Activated B cell treated with CpG ODN at 0.5 μM for 24 hours (primary cell): ENCODE results near the gene RAB3A. TPM values are rescaled to one million over a fixed set of nuclear protein-coding genes. Genes with fewer than 3 reads are reported as not detected.
A peak's percentile ranks its signal among the peaks of the same experiment; 100 is the strongest.

Experiments used
- ATAC-seq: fragments of 200-7000 bp; cut with Tn5 transposase; one replicate; pipeline ENCODE4 v1.10.0; 2021; ENCODE audit warnings: low read depth, mild to moderate bottlenecking, moderate library complexity
- CTCF ChIA-PET: fragments of 350-600 bp; sonication (Branson Sonifier 250); formaldehyde crosslinking; loops from one replicate; lab custom pipeline; 2021; ENCODE audit warnings: antibody characterized with exemption; lab: Charles Lee
- POLR2A ChIA-PET: fragments of 350-600 bp; sonication (Branson Sonifier 250); formaldehyde crosslinking; loops from one replicate; lab custom pipeline; 2021; ENCODE audit warnings: antibody characterized with exemption; lab: Charles Lee
- DNase-seq: peaks from one replicate; pipeline ENCODE4 v3.0.0; 2022
- H3K27ac Mint-ChIP-seq: one replicate; pipeline ENCODE4 v1.8.0; 2020; ENCODE audit warnings: mixed read lengths
- H3K27me3 Mint-ChIP-seq: one replicate; pipeline ENCODE4 v1.8.0; 2021; ENCODE audit warnings: mixed read lengths
- H3K36me3 Mint-ChIP-seq: one replicate; pipeline ENCODE4 v1.8.0; 2021; ENCODE audit warnings: low read depth, mixed read lengths
- H3K4me1 Mint-ChIP-seq: one replicate; pipeline ENCODE4 v1.8.0; 2021; ENCODE audit warnings: mixed read lengths
- H3K4me3 Mint-ChIP-seq: one replicate; pipeline ENCODE4 v1.8.0; 2020; ENCODE audit warnings: mild to moderate bottlenecking, mixed read lengths
- H3K9me3 Mint-ChIP-seq: one replicate; pipeline ENCODE4 v1.8.0; 2020; ENCODE audit warnings: mixed read lengths
- intact Hi-C: fragments of 100-400 bp; cut with micrococcal nuclease; formaldehyde crosslinking; loops from one replicate; pipeline ENCODE4 v1.15.1; 2024
- total RNA-seq: library from RNA; stranded (reverse); gene quantifications from 2 replicates; pipeline ENCODE4 v1.2.3, GENCODE V29; 2022
- TF ChIP-seq, protein P1 (sequence below): fragments of 200-600 bp; IDR thresholded peaks from one replicate; pipeline ENCODE4 v1.8.0; 2022; ENCODE audit warnings: antibody characterized with exemption, mild to moderate bottlenecking

RAB3A gene
- total RNA-seq, 1 donor from 2014 or later, result 4.1 TPM

DNA sequence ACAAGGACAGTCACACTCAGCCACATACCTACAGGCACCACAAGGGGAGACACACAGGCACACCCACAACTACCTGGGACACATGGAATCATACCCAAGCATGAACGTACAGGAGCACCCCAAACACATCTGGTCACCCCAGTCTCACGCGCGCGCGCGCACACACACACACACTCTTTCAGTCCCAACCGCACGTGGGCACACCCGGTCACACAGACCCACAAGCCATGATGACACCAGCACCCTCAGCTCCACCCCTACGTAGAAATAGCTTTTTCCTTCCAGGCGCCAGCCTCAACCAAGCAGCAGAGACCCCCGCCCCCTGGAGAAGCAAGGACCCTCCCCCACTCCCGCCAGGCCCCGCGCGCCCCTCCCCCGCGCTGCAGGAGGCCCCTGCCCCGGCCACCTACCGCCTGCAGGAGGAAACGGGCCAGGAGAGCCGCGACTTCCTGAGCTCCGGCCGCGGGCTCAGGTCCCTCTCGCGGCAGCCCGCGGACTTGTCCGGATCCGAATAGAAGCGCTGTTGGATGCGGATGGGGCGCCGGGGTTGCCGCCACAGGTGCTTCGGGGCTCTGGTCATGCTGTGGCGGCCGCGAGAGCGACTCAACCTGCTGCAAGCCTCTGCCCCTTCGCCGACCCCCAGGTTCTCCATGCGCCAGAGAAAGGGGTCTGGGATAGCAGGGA lies 28.8 kb upstream of the RAB3A start:
- DNase-seq, result no peak
- ATAC-seq, result no peak
- no peaks in the 10 kb centered on the region for H3K36me3 Mint-ChIP-seq
- ChIA-PET POLR2A (interaction anchor here (0.6 to 1.6 kb wide), 4 partner anchors 40 to 208 kb away, joined by 3 to 14 read pairs (median 6); partner anchors contain the start of gene MPV17L2), CTCF (interaction anchor here (1.9 kb wide), 1 partner anchor 19 kb away, joined by 8 read pairs; no protein-coding TSS in a partner anchor)
- H3K9me3 Mint-ChIP-seq, result peaks cover 5% of the 10 kb centered on the region
- H3K27me3 Mint-ChIP-seq, result peaks cover 57% of the 10 kb centered on the region
- H3K4me1 Mint-ChIP-seq, result peaks cover 21% of the 10 kb centered on the region
- no peak overlapping the region for H3K27ac Mint-ChIP-seq
- TF ChIP-seq, protein P1, sequence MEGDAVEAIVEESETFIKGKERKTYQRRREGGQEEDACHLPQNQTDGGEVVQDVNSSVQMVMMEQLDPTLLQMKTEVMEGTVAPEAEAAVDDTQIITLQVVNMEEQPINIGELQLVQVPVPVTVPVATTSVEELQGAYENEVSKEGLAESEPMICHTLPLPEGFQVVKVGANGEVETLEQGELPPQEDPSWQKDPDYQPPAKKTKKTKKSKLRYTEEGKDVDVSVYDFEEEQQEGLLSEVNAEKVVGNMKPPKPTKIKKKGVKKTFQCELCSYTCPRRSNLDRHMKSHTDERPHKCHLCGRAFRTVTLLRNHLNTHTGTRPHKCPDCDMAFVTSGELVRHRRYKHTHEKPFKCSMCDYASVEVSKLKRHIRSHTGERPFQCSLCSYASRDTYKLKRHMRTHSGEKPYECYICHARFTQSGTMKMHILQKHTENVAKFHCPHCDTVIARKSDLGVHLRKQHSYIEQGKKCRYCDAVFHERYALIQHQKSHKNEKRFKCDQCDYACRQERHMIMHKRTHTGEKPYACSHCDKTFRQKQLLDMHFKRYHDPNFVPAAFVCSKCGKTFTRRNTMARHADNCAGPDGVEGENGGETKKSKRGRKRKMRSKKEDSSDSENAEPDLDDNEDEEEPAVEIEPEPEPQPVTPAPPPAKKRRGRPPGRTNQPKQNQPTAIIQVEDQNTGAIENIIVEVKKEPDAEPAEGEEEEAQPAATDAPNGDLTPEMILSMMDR, result no peak
- peak overlapping the region; percentile 28 for H3K4me3 Mint-ChIP-seq
- intact Hi-C loops, result no loop called here

DNA sequence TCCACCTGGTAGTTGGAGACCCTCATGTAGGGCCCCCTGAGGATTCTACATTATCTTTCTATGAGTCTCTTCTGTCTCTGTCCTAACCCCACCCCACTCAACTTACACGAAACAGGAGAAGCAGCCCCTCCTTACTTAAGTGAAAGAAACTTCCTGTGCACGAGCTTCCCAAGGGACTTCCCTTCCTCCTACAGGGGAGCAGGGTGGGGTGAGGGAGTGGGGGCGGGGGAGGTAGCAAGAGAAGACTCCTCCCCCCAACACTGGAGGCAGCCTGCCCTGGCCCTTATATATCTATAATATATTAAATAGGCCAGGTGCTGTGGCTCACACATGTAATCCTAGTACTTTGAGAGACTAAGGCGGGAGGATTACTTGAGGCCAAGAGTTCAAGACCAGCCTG lies 27.9 kb upstream of the RAB3A start:
- ChIA-PET CTCF (interaction anchor here (1.3 kb wide), 1 partner anchor 20 kb away, joined by 3 read pairs; no protein-coding TSS in a partner anchor), POLR2A (interaction anchor here (0.5 to 0.7 kb wide), 5 partner anchors 10 to 206 kb away, joined by 3 to 14 read pairs (median 4); no protein-coding TSS in a partner anchor)
- Mint-ChIP-seq H3K9me3 (peaks cover 5% of the 10 kb centered on the region), H3K27ac (no peak overlapping the region), H3K4me3 (no peak overlapping the region), H3K4me1 (peaks cover 29% of the 10 kb centered on the region), H3K36me3 (no peaks in the 10 kb centered on the region), H3K27me3 (peaks cover 65% of the 10 kb centered on the region)
- ATAC-seq, result no peak
- intact Hi-C loops, result no loop called here
- no peak for DNase-seq
- TF ChIP-seq, protein P1, result no peak

DNA sequence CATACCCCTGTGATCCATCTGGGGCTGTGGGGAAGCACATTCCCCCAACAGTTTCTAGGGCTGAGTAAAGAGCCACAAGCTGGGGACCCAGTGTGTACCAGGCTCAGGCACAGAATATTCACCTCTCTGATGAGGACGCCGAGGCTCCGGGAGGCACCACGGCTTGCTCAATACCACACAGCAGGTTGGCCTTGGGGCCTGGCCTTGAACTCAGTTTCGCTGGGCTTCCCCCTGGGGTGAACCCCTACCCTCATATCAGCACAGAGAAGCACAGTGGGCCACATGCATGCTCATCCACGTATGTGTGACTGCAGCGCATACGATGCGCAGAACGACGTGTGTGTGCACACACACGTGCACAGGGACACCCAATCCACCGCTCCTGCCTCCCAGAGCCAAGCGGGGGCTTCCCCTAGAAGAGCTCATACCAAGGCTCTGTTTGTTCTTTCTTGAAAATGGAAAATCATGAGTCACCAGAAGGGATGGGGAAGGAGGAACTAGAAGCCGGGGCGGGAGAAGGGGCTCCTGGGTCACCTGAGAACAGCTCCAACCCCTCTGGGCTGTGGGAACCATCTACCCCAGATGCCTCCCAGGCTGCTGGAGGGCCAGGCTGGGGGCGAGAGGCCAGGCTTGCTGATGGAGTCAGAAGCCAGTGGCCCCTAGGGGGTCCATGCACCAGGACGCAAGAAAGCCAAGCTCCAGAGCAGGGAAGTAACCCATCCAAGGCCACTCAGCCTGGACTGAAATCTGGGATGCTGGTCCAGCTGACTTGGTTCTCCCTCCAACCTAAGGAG lies 27.3 kb upstream of the RAB3A start:
- intact Hi-C loops, result no loop called here
- peaks cover 62% of the 10 kb centered on the region for H3K27me3 Mint-ChIP-seq
- peaks cover 32% of the 10 kb centered on the region for H3K4me1 Mint-ChIP-seq
- DNase-seq (no peak), ATAC-seq (no peak)
- no peaks in the 10 kb centered on the region for H3K36me3 Mint-ChIP-seq
- ChIA-PET POLR2A (interaction anchor here (0.5 to 0.7 kb wide), 6 partner anchors 10 to 261 kb away, joined by 3 to 14 read pairs (median 4); no protein-coding TSS in a partner anchor), CTCF (interaction anchor here (0.9 to 1.3 kb wide), 2 partner anchors 9 to 21 kb away, joined by 3 read pairs; no protein-coding TSS in a partner anchor)
- TF ChIP-seq, protein P1, result no peak
- peaks cover 5% of the 10 kb centered on the region for H3K9me3 Mint-ChIP-seq
- no peak overlapping the region for H3K4me3 Mint-ChIP-seq
- H3K27ac Mint-ChIP-seq, result peak overlapping the region; percentile 46

DNA sequence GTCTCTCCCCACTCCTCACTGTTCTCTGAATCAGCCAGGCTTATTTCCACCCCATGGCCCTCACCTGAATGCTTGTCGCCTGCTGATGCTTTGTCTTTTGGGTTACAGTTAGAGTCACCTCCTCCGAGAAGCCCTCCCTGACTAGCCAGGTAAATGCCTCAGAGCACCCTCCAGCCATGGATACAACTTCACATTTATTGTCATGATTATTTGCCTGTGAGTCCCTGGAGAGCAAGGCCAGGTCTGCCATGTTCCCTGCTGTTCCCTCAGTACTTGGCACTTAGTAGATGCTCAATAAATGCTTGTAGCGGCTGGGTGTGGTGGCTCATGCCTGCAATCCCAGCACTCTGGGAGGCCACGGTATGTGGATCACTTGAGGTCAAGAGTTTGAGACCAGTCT lies 26.1 kb upstream of the RAB3A start:
- no peak overlapping the region for H3K4me3 Mint-ChIP-seq
- no peaks in the 10 kb centered on the region for H3K36me3 Mint-ChIP-seq
- ChIA-PET CTCF (interaction anchor here (0.9 kb wide), 1 partner anchor 8 kb away, joined by 3 read pairs; no protein-coding TSS in a partner anchor), POLR2A (interaction anchor here (0.6 kb wide), 1 partner anchor 60 kb away, joined by 11 read pairs; no protein-coding TSS in a partner anchor)
- peaks cover 5% of the 10 kb centered on the region for H3K9me3 Mint-ChIP-seq
- DNase-seq, result no peak
- H3K27ac Mint-ChIP-seq, result no peak overlapping the region
- TF ChIP-seq, protein P1, result no peak
- peaks cover 44% of the 10 kb centered on the region for H3K4me1 Mint-ChIP-seq
- peaks cover 63% of the 10 kb centered on the region for H3K27me3 Mint-ChIP-seq
- ATAC-seq, result no peak
- intact Hi-C loops, result no loop called here
